Measurements from ENCODE around the gene CSNK2A2.

Gene CSNK2A2

GRCh38 chr16:58198803-58199411, 1.0 kb upstream of the CSNK2A2 start:
- no peak for DNase-seq

DNA sequence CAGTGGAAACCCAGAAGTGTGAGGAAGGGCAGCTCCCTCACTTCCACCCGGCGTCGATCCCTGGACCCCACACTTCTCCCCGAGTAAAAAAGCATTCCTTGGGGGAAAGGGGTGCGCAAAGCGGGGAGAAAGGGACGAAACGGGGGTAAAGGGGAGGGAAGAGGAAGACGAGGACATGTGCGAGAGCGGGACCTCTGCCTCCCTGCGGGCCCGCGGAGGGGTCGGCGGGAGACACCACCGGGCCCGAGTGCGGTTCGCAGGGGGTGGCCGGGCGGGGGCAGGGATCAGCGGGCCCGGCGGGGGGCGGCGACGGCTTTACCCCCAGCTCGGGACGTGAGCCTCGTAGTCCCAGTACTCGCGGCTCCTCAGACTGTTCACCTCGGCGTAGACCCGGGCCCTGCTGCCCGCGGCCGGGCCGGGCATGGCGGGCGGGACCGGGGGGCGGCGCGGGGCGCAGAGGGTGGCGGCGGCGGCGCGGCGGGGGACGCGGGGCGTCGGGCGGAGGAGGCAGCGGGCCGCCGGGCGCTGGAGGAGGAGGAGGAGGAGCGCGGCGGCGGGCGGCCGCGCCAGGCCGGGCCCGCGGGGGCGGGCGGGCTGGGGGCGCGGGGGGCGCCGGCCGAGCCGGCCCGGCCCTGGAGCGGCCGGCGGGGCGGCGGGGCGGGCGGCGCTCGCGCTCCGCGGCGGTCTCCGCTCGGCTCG, 443 bp downstream of the CSNK2A2 start:
- peak; percentile 33 for DNase-seq

DNA sequence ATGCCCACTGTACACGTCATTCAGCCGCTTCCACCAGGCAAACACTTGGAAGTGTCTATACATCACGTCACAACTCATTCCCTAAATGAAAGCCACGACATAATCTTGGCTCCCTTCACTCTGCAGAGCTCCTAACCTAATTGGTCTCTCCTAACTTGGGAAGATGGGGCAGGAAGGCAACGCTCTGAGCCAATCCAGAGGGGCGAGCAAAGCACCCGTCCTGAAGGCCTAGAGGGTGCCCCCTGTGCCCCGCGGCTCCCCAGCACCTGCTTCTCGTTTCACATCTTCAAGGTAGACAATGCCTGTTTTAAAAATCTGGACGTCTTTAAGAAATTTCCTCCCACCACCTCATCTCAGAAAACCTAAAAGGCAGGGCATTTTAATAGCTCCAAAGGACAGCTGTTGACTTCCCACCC, 1.0 kb downstream of the CSNK2A2 start:
- peak; percentile 24 for DNase-seq

DNA sequence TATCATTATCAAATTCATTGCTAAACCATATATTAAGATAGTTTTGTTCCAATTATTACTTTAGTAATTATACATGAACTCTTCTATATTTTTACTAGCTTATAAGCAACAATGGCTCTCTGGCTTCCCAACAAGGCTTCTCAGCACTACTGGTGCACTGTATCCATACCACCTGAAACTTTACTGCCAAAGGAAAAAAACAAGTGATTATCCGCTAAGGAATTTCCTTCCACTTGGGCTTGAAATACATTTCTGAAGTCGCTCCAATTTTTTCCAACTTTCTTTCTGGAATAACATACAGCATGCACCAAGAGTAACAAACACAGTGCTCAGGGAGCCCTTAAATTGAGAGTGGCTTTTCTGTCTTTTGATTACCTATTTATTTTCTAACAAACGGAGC, 2.1 kb downstream of the CSNK2A2 start:
- no peak for DNase-seq

DNA sequence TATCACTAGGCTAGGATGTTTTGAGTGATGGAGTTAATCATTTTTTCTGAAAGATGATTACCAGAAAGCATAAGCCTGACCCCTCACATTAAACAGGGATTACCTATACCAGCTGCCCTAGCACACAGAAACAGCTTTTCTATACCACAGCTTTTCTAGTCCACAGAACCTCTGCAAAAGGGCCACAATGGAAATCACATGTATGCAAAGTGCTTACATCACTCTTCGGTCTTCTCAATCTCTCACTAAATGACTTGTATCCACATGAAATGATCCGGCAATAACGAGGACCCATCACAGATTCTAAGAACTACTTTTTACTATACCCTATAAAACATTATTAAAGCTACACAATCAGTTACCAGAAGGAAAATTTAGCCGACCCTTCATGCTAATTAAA, 2.6 kb downstream of the CSNK2A2 start:
- DNase-seq = no peak

DNA sequence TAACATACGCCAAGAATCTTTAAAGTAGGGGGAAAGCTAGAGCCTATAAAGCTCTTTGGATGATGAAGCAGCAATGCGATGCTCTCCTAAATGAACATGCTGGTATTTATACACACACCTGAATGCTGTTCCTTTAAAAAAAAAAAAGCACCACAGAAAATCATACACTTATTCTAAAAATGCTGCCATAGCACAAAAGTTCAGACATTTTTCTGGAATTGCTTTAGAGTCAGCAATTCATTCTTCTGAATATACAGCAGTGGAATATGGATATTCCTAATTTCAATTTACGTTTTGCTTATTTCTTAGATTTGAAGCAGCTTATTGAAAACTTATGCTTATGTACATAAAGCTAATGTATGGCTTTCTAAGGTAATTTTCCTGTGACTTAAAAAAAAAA, 3.1 kb downstream of the CSNK2A2 start:
- no peak for DNase-seq

DNA sequence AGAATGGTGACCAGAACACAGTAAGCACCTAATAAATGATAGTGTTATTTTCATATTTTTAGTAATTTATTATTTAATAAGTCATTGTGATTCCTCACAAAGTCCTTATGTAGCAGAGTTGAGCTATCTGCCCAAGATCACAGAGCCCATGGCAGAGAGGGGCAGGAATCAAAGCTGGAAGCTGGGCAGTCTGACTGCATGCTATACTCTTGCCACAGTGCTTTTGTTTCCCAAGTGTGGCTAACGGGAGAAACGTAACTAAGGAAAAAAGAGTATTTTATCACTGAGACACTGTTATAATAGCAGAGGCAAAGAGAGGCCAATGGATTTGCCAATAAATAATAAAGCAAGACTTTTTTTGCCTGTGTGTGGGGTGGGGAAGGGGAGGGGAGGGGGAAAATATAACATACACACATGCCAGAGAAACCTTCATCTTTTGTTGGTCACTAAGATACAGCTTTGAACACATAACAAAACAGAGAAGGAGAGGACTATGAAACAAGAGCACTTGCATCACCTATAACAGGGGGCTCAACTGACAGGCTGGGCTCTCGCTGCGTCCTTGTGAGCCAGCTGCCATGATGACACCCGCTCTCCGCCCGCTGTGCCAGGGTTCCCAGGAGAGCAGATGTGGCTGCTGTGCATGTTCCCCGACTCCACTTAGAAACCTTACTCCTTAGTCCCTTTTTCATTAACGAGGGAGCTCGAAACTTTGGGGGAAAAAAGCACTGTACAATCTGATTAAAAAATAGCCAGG, 10.1 kb downstream of the CSNK2A2 start:
- no peak for DNase-seq

DNA sequence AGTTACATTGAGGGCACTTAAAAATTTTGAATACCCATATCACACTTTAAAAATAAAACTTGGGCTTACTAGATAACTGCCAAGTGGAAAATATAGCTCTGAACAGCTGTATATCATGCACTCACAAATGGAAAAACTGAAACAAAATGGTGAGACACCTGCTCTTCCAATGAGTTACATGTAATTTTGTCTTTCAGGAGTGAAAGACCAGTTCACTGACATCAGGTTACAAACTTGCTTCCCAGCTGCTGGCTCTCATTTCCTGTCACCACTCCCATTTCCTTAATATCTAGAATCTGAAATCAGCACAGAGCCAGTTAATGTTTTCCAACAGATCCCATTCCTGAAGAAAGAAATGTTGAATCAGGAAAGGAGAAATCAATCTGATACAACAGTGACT, 10.8 kb downstream of the CSNK2A2 start:
- DNase-seq = no peak

DNA sequence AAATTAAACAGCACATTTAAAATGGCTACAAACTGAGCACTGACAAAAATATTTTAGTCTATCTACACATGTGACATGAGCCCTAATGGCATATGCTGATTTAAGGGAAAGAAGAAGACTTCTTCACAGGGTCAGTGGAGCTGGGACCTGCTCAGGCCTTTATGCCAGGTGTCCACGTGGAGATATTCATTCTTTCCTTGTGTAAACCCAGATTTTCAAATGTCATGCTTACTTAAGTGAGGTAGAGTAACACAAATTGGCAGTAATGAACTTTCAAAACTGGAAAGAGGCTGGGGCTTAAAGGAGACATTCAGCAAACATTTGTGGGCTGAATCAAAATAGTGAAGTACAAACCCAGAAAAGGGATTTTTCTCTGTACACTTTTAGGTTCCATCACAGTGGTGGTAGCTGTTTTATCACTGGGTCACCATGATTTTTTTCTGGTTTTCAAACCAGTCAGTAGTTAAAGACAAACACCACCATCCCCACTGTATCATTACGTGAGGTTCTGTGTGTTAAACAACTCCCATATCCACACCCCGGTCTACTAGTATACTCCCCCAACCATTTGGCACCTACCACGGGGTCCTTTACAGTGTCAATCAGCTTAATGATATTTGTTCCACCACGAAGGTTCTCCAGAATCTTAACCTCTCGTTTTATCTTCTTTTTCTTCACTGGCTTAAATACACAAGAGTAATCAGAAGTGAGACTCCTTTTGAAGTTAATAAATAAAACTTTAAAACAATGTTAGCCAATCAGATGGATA, 11.5 kb downstream of the CSNK2A2 start:
- no peak for DNase-seq

DNA sequence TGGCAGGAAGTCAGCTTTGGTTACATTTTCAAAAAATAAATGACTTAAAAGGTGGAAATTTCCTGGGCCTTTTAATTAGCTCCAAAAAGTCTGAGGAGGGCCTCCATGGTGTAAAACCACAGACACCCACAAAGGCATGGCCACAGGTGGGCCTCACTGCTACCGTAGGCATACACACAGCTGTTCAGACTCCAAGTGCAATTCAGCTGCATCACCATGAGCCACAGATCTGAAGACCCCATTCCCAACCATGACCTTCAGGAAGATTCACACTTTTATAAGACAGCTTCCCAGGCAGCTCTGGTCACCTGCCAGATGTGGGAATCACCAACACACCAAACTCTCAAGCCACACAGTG, 20.6 kb downstream of the CSNK2A2 start:
- DNase-seq = no peak

DNA sequence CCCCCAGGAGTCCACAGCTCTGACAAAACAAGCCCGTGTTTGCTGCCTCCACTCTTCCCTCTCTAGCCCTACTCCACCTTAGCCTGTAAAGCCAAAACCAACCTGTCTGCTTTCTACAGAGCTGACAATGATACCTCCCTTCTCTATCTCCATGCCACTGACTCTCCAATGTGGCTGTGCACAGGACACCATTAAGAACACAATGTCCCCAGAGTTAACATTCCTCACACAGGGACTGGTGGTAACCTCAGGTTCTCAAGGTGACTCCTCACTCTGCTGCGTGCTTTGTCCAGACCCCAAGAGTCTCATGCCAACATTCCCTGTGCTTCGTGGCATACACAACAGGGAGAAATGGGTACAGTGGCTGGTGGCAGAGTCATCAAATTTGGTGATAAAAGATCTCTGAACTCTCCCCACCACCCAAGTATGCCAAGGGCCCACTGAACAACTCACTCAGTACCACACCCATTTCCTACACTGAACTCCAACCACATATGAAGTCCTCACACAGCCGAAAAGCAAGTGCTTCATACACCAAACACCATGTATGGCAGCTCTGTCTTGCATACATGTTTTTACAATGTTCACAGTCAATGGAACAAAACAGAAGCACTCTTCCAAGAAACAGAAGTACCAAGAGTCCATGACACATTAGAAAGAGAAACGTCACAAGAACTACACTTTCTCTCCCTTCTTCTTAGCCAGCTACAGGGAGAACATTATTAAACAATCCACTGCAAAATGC, 21.1 kb downstream of the CSNK2A2 start:
- peak; percentile 46 for DNase-seq

- DNase-seq = no peak
Observed at GRCh38 chr16:58170223-58170622, 27.7 kb downstream of the CSNK2A2 start.

GRCh38 chr16:58160855-58161254, 37.1 kb downstream of the CSNK2A2 start:
- DNase-seq = no peak

DNA sequence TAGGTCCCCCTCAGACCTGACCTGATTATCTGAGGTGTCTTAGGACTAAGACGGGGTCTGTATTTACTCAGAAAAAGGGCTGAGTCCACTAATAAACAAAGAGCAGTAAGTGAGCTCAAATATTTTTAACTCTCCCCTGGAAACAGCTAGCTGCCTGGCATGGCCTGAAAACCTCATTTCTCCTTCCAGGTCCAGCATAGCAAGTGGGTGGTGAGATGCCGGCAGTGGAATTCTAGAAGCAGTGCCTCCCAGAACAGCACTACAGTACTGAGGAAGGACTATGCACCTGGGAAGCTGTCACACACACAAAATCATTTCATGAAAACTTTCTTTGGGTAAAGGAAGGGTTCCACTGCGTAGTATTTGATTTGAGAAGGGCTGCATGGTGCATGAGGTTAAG, 39.2 kb downstream of the CSNK2A2 start:
- no peak for DNase-seq

DNA sequence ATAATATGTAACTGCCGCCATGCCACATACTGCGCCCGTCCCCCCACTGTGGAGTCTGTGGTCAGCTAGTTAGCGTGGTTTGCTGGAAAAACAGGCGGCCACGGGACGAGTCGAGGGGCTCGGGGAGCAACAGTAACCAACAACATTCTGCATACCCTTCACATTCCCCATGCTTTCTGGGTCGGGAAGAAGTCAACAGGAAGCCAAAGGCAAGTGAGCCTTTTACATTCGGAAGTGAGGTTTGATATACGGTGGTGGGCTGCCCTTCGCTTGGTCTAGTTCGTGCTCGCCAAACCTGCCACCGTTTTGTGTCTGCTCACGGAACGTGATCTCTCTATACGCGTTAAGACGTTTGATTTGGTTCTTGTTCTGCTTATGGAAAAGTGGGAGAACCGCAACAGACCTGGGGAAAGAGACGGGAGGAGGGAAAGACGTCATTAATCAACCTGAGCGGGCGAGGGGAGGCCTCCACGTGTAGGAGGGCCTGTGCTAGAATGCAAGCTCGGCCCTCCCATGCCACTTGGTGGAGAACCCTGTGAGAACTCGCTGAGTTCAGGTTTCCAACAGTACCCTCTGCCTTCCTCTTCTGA, 39.9 kb downstream of the CSNK2A2 start:
- no peak for DNase-seq

- no peak for DNase-seq
Observed at GRCh38 chr16:58157239-58157638, 40.7 kb downstream of the CSNK2A2 start.

GRCh38 chr16:58155839-58156238, 42.1 kb downstream of the CSNK2A2 start:
- no peak for DNase-seq

GRCh38 chr16:58154345-58154744, 43.6 kb downstream of the CSNK2A2 start:
- DNase-seq = no peak

DNA sequence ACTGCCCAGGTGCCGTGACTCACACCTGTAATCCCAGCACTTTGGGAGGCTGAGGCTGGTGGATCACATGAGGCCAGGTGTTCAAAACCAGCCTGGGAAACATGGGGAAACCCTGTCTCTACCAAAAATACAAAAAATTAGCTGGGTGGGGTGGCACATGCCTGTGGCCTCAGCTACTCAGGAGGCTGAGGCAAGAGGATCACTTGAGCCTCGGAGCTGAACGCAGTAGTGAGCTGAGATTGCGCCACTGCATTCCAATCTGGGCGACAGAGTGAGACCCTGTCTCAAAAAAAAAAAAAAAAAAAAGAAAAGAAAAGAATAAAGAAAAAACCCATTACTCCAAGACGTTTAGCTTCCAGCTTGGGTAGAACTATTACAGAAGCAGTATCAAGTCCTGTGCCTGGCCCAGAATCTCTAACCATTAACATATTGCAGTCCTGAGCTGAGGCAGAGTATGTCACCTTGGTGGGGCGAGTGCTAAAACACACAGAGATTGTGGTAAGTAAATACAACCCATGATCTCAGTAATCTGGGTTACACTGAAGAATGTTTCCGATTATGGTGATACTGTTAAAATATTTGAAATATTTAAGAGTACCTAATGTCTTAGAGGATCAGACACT, 45.5 kb downstream of the CSNK2A2 start:
- no peak for DNase-seq

DNA sequence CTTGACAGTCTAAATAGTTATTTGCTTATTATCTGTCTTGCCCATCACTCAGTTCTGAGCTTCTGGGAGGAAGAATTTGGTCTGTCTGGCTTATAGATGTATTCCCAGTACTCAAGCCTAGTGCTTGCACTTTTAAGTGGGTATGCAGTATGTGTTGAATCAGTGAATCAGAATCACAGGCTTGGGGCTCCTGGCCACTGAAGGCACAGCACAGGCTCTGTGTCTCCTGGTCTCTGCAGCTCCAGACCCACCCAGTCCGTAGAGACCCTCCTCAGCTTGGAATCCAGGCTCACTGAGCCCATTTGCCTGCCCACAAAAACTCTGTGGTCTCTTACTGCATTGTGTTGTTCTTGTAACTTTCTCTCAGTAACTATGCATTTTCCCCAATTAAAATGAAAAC, 49.4 kb downstream of the CSNK2A2 start:
- DNase-seq = no peak

DNA sequence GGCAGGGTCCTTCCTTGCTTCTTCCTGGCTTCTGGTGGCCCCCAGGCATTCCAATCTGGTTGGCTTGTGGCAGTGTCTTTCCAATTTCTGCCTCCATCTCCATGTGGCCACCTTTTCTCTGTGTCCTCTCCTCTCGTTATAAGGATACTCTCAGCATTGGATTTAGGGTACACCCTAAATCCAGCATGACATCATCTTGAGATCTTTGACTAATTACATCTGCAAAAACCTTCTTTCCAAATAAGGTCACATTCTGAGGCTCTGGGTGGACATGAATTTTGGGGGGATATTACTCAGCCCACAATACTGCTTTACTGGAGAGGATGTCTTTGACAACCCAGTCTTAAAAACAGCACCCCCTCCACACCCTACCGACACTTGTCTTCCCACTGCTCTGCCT, 49.8 kb downstream of the CSNK2A2 start:
- DNase-seq = no peak

- DNase-seq = no peak
Observed at GRCh38 chr16:58138852-58139251, 59.1 kb downstream of the CSNK2A2 start.
